Gastroesophageal sphincter (tissue), 4 donors: ENCODE data around the gene BRD7. TPM values are rescaled to one million over a fixed set of nuclear protein-coding genes. Genes with fewer than 3 reads are reported as not detected.

Experiments used
- ATAC-seq: fragments of 150-250 bp; one replicate; pipeline ENCODE4 v1.9.1; 2016; ENCODE audit warnings: mild to moderate bottlenecking, moderate library complexity
- H3K27ac ChIP-seq, 4 donors: fragments of 200-600 bp; sonication (generic) in 3 of 4; 1 replicate in 3 of 4; 2 replicates in 1 of 4; pipeline ENCODE4 v1.5.1; 2016 to 2019
- H3K27me3 ChIP-seq: fragments of 200-600 bp; sonication (generic); one replicate; pipeline ENCODE4 v1.5.1; 2019
- H3K36me3 ChIP-seq, 2 donors: fragments of 200-600 bp; sonication (generic); one replicate each; pipeline ENCODE4 v1.5.1; 2019; ENCODE audit warnings: control low read depth in 1 of 2
- H3K4me1 ChIP-seq, 3 donors: fragments of 200-600 bp; sonication (generic); 1 replicate in 2 of 3; 2 replicates in 1 of 3; pipeline ENCODE4 v1.5.1; 2016 to 2019; ENCODE audit warnings: control low read depth in 2 of 3
- H3K4me3 ChIP-seq, 2 donors: fragments of 200-600 bp; sonication (generic); one replicate each; pipeline ENCODE4 v1.5.1; 2019; ENCODE audit warnings: mild to moderate bottlenecking in 1 of 2, moderate library complexity in 1 of 2
- H3K9me3 ChIP-seq, 3 donors: fragments of 200-600 bp; sonication (generic); one replicate each; pipeline ENCODE4 v1.5.1; 2017 to 2019; ENCODE audit warnings: control low read depth in 2 of 3
- EP300 ChIP-seq: sonication (generic); formaldehyde crosslinking; IDR thresholded peaks from one replicate; pipeline ENCODE4 v1.6.1; 2017; ENCODE audit warnings: antibody characterized with exemption, mild to moderate bottlenecking
- POLR2A ChIP-seq, 2 donors: fragments of 450-650 bp; IDR thresholded peaks; one replicate each; pipeline ENCODE4 v1.6.1; 2017; ENCODE audit warnings: antibody characterized with exemption in 2 of 2, mild to moderate bottlenecking in 2 of 2, moderate library complexity in 1 of 2
- POLR2AphosphoS5 ChIP-seq: sonication (generic); formaldehyde crosslinking; IDR thresholded peaks from one replicate; pipeline ENCODE4 v1.6.1; 2017; ENCODE audit warnings: antibody characterized with exemption
- whole genome bisulfite sequencing, 2 donors: methylation state at CpG; one replicate each; pipeline ENCODE4 v1.1.5; 2018; ENCODE audit warnings: low coverage in 1 of 2; 5-methylcytosine and 5-hydroxymethylcytosine counted together
- total RNA-seq, 4 donors: library from RNA; depleted of rRNA; stranded (reverse); fragments of >200 nt; gene quantifications; one replicate each; pipeline ENCODE4 v1.1.0, GENCODE V29; 2016
- TF ChIP-seq, protein P1 (sequence below), 4 experiments: fragments of 200-600 bp in 2 of 4; fragments of 450-650 bp in 2 of 4; sonication (generic) in 1 of 4; IDR thresholded peaks; one replicate each; pipeline ENCODE4 v1.5.1; 2017 to 2019; ENCODE audit warnings: antibody characterized with exemption in 4 of 4, mild to moderate bottlenecking in 2 of 4, moderate library complexity in 2 of 4

The BRD7 gene
- total RNA-seq, 4 donors from 2014 or later, result 59.1 to 84.0 (median 70.5) TPM

DNA sequence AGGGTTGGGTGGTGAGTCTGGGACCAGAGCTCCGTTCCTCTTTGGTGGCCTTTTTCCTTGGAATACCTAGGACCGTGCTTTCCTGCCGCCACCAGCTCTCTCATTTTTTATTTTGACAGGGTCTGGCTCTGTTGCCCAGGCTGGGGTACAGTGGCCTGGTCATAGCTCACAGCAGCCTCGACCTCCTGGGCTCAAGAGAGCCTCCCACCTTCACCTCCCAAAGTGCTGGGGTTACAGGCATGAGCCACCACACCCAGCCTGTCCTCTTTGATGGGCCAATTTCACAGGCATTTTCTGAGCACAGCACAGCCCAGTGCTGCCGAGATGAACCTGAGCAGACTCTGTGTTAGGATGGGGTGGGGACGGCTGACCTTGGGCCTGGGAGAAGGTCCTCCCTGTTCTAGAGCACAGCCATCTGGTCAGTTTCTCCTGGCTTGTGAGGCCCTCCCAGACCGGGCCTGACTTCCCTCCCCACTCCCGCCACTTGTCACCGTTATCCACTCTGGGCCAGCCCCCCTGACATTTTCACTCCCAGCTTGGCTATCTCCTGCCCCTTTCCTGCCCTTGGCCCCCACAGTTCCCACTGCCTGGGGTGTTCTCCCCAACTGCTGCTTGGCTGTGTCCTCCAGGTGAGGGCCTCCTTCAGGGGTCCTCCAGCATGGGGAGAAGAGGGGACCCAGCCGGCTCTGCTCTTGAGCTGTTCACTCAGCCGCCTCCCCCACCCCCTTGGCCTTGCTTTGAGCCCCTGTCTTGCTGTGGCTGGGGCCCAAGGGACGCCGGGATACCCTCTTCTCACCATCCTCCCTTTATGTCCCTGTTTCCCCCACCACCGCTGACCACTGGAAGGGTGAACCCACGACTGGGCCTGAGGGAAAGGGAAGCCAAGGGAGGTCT is 97.4 kb downstream of the BRD7 start:
- Histone ChIP-seq H3K4me1 (peaks cover 0 to 16% (median 0%) of the 10 kb centered on the region in 3 donors), H3K36me3 (no peaks in the 10 kb centered on the region), H3K9me3 (no peaks in the 10 kb centered on the region), H3K4me3 (no peak overlapping the region), H3K27me3 (no peaks in the 10 kb centered on the region), H3K27ac (peak overlapping the region in 1 of 4 donors; percentile 33)
- no peak for ATAC-seq
- no peak for TF ChIP-seq POLR2AphosphoS5
- no peak for TF ChIP-seq POLR2A (IDR thresholded peaks at IDR 0.05)
- TF ChIP-seq EP300, result no peak
- TF ChIP-seq, protein P1, sequence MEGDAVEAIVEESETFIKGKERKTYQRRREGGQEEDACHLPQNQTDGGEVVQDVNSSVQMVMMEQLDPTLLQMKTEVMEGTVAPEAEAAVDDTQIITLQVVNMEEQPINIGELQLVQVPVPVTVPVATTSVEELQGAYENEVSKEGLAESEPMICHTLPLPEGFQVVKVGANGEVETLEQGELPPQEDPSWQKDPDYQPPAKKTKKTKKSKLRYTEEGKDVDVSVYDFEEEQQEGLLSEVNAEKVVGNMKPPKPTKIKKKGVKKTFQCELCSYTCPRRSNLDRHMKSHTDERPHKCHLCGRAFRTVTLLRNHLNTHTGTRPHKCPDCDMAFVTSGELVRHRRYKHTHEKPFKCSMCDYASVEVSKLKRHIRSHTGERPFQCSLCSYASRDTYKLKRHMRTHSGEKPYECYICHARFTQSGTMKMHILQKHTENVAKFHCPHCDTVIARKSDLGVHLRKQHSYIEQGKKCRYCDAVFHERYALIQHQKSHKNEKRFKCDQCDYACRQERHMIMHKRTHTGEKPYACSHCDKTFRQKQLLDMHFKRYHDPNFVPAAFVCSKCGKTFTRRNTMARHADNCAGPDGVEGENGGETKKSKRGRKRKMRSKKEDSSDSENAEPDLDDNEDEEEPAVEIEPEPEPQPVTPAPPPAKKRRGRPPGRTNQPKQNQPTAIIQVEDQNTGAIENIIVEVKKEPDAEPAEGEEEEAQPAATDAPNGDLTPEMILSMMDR (IDR thresholded peaks at IDR 0.05), result no peak
- WGBS, 2 donors, result 73 to 82% methylated on average over 2 of the region's 15 CpGs

DNA sequence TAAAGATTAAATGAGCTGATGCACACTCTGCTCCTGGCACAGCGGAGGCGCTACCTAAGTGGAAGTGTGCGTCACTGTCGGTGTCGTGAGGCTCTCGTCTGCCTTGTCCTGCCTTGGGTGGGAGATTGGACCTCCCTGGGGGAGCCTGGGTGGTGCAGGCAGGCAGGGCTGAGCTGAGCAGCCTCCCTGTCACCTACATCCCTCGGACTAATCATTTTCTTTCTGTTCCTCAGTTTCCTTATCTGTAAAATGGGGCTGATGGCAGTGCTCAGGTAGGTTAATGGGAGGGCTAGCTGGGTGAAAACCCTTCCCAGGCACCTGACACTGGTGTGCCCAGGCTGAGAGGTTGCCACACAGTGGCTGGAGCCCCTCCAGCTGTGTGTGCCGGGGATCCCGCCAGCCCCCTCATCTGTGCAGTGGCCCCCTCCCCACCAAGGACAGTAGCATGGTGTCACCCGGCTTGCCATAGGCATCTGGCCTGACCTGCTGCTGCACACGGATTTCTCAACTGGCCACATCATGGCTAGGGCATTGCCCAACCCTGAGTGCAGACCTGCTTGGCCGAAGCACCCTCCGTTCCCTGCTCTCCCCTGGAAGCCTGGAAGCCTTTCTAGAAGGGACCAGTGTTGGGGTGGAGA is 98.2 kb downstream of the BRD7 start:
- no peak for ATAC-seq
- no peaks in the 10 kb centered on the region for H3K36me3 ChIP-seq
- no peak overlapping the region for H3K4me3 ChIP-seq
- no peaks in the 10 kb centered on the region for H3K9me3 ChIP-seq
- H3K27ac ChIP-seq, result no peak overlapping the region
- WGBS, 2 donors, result 100% methylated on average over 5 of the region's 13 CpGs; no CpG with 5 or more reads in 1 of the 2 donors
- H3K4me1 ChIP-seq, result peaks cover 0 to 24% (median 4%) of the 10 kb centered on the region in 3 donors
- TF ChIP-seq POLR2A (IDR thresholded peaks at IDR 0.05) (no peak), POLR2AphosphoS5 (no peak), EP300 (no peak)
- TF ChIP-seq, protein P1 (IDR thresholded peaks at IDR 0.05), result no peak
- no peaks in the 10 kb centered on the region for H3K27me3 ChIP-seq

DNA sequence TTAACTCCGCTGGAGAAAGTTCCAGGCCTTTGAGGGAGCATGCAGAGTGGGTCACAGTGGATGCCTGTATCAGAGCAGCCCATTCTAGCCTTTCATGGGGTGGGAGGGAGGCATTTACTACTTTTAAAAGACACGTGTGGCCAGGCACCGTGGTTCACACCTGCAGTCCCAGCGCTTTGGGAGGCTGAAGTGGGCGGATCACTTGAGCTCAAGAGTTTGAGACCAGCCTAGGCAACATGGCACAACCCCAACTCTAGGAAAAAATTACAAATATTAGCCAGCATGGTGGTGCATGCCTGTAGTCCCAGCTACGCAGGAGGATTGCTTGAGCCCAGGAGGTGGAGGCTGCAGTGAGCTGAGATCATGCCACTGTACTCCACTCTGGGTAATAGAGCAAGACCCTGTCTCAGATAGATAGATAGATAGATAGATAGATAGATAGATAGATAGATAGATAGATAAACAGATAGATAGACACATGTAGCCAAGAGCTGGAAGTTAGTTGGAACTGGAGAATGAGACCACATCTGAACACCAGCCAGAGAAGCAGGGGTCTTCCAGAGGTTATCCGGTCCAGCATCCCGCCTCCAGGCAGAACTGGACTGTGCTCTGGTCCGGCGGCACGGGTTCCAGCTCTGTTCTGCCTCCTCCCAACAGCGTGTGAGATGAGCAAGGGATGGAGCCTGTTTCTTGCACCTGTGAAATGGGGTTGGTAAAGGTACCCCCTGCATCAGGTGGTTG is 98.8 kb downstream of the BRD7 start:
- Histone ChIP-seq H3K27ac (no peak overlapping the region), H3K36me3 (no peaks in the 10 kb centered on the region), H3K27me3 (no peaks in the 10 kb centered on the region), H3K4me1 (peaks cover 0 to 27% (median 4%) of the 10 kb centered on the region in 3 donors), H3K9me3 (no peaks in the 10 kb centered on the region), H3K4me3 (no peak overlapping the region)
- 88% methylated on average over 7 to 9 of the region's 12 CpGs for WGBS, 2 donors
- TF ChIP-seq EP300 (no peak), POLR2AphosphoS5 (no peak), POLR2A (IDR thresholded peaks at IDR 0.05) (no peak)
- TF ChIP-seq, protein P1 (IDR thresholded peaks at IDR 0.05), result no peak
- ATAC-seq, result no peak

DNA sequence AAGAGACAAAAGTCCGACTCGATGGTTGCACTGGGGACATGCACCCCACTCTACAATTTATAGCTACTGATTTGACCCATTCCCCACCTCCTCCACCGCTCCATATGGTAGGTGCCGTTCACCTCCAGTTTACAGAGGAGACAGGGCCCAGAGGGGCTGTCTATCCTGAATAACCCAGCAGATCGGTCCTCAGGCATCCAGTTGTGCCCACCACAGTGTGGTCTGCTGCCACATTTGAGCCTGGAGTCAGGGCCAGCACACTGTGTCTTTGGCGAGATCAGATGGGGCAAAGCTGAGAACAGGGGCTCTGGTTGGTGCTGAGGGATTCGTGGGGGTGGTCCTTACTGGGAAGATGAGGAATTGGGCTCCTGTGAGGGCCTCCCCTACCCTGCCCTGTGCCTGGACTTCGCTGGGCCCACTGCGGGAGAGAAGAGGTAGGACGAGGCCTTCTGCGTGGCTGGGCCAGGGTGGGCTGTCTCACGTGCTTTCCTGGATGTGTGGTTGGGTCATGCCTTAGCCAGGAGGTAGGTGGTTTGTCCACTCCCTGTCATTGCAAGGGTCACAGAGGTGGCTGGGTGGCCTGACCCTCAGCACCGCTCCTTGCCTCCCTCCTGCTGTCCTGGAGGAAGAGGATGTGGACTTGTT is 99.6 kb downstream of the BRD7 start:
- H3K27me3 ChIP-seq, result no peaks in the 10 kb centered on the region
- H3K36me3 ChIP-seq, result no peaks in the 10 kb centered on the region
- no peak for ATAC-seq
- TF ChIP-seq, protein P1 (IDR thresholded peaks at IDR 0.05), result no peak
- no peak for TF ChIP-seq EP300
- TF ChIP-seq POLR2A (IDR thresholded peaks at IDR 0.05), result no peak
- TF ChIP-seq POLR2AphosphoS5, result no peak
- H3K4me3 ChIP-seq, result no peak overlapping the region
- peaks cover 0 to 27% (median 4%) of the 10 kb centered on the region in 3 donors for H3K4me1 ChIP-seq
- H3K27ac ChIP-seq, result no peak overlapping the region
- no peaks in the 10 kb centered on the region for H3K9me3 ChIP-seq
- 89 to 100% methylated on average over 1 to 2 of the region's 13 CpGs for WGBS, 2 donors
